NOMO-1 treated with dmso at 0.1 percent for 144 hours (cell line): Measurements from ENCODE around the gene LRRC4.

ENCODE experiments used
- DNase-seq: peaks from one replicate; lab custom pipeline; 2025; ENCODE audit not compliant: unreplicated experiment; lab: John Stamatoyannopoulos, UW

LRRC4 gene

DNA sequence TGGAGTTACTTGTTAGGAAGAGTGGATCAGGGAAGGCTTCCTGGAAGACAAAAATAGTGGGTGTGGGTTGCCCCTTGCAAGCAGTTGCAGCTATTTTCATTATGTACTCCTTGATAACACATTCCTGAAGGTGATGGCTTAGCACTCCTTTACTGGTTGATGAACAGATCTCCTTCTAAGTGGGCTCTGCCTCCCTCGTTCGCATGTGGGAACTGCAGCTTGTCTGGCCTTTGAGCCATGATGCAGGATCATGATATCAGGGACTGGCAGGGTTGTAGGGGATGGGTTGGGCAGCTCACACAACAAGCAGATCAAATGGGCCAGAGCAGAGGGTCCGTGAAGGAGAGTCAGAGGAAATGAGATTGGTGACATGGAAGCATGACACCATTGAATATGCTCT is 28.8 kb upstream of the LRRC4 start:
- DNase-seq: no peak

DNA sequence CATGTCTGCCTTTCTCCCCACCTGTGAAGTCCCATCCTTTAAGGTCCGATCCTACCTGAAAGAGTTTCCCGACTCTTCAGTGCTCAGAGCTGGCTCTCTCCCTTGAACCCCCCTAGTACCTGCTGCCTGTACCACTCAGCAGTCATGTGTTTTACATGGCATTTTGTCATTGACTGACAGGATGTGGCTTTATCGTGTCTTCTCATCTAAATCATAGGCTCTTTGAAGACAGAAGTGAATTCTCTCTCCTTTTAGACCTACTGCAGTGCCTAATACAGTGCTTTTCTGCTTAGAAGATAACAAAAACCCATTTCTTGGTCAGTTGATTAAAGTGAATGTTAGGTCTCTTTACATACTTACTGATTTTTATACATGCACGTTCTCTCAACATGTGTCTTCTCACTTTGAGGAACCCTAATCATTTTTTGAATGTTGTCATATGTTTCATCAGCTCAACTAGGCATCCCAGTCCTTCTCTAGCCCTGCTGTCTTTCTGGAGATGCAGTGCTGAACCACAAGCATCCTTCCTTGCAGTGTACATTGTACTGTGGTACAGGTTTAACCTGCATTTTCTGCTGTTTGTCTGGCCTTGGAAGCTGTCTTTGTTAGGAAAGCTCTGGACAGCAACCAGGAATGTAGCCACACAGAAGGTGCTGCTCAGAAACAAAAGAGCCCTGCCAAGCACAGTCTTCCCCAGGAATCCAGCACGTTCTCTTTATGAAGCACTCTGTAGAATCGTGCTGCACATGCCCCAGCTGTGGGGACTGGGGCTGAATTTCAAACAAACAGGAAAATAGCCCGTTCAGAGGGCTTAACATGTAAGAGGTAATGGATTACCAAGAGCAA is 28.1 kb upstream of the LRRC4 start:
- no peak for DNase-seq

DNA sequence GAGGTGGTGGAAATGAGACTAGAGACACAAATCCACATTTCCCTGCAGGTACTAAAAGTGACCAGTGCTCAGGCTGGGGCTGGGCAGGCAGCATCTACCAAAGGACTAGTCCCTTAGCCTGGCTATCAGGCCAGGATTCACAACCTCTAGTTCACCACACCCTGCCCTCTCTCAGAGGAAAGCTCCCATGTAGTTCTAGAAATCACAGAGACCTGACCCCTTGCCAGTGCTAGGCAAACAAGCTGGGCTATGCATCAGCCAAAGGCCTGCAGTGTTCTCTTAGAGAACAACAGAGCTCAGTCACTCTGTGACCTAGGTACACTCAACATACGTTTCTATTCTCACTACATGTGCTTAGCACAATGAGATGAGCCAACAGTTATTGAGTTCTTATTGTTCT is 26.7 kb upstream of the LRRC4 start:
- DNase-seq: no peak

DNA sequence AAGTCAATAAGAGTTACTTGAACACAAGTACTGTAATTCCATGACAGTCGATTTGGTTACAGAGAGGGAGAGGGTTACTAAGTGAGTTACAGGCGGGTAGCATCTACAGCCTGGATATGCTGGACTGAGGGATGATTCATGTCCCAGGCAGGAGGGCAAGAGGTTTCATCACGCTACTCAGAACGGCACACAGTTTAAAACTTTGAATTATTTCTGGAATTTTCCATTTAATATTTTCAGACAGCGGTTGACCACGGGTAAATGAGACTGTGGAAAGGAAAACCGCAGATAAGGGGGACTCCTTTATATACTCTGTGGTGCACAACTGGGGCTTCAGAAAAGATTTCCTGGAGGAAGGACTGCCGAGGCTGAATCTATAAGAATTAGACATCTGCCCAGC is 25.7 kb upstream of the LRRC4 start:
- no peak for DNase-seq

DNA sequence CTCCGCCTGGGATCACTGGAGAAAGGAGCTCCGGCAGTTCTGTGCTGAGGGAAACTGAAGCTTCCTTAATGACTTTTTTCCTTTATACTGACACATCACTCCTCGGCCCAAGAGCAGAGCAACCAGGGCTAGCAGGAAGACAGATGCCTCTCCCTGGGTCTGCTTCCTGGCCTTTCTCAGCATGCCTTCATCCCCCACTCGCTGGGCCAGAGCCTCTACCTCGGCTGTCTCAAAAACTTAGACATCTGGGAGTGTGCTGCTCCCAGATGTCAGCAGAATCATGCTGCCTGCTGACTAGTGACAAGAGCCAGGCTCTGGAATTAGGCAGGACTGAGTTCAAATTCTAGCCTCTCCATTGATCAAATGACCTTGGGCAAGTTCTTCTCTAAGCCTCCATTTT is 24.4 kb upstream of the LRRC4 start:
- DNase-seq: no peak

DNA sequence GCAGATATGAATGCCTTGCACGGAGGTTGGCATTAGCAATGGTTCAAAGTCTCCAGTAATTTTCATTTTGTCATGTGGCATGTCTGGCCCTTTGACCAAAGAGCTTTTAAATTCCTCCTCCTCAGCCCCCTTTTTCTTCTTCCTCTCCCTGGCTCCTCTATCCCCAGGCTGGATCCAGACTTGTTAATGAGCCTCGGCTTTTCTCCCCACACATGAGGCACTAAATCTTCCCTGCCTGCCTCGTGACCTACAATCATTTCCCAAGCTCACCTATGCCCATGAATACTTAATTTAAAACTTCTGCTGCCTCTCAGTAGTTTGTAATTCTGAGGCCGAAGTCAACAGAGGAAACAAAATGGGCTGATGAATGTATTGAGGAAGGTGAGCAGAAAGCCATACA is 23.3 kb upstream of the LRRC4 start:
- no peak for DNase-seq

DNA sequence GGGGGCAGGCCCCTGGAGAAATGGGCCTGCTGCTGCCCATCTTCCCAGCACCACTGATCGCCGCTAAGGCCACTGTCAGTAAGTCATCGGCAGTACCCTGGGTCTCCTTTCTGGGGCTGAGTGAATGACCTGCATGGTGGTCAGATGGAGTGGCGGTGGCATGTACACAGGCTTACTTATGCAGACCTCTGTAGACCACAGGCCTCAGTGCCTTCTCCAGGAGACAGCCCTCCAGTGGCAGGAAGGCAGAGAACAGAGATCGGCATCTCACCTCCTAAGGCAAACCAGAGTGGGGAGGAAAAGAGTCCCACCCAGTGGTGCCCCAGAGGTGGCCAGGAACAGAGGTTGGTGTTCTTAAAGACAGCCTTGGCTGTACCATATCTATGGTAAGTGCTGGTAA is 22.8 kb upstream of the LRRC4 start:
- DNase-seq: no peak

DNA sequence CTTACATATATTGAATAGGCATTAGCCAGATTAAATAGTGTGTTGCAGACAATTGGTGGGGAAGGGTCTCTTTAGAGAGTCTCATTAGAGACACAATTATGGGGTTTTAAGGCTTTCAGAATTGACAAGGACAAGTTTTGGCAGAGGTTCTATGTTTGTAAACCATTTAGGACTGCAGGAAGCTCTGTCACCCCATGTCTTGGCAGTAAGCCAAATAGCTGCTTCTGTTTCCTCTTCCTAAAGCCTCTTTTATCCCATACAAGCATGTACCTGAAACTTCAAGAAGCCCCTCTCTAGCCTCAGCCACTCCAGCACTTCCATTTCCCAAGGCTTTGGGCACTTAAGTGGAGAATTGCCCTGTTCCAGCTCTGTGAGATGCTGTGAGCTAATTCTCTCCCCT is 21.8 kb upstream of the LRRC4 start:
- DNase-seq: no peak

DNA sequence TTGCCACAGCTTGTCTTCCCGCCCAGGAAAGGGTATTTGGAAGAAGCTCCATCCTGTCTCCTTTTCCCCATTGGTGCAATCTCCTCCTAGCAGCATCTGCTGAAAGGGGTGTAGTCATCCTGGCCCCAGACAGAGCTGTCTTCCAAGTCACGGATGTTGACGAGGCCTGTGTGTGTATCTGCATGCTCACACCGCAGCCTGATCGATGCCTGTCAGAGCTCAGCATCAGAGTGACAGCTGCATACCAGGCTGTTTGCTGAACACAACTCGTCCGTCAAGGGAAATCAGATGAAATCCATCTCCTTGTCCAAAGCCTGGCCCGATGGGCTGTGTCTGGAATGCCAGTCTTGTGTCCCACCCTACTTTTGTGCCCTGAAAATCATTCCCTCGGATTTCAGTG is 21.2 kb upstream of the LRRC4 start:
- DNase-seq: no peak

DNA sequence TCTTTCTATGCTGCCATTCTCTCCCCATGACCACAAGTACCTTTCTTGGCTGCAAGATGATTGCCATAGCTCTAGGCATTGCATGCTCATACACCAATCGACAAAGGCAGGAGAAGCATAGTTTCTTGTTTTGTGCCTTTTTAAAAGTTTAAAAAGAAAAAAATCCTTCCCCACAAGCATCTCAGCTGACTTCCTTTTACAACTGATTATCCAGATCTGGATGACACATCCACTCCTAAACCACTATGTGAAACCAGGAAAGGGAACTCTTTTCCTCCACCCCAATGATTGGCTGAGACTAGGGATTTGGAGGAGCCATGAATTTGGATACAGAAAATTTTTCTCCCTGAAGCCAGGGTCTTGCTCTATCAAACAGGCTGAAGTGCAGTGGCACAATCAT is 14.5 kb upstream of the LRRC4 start:
- no peak for DNase-seq

DNA sequence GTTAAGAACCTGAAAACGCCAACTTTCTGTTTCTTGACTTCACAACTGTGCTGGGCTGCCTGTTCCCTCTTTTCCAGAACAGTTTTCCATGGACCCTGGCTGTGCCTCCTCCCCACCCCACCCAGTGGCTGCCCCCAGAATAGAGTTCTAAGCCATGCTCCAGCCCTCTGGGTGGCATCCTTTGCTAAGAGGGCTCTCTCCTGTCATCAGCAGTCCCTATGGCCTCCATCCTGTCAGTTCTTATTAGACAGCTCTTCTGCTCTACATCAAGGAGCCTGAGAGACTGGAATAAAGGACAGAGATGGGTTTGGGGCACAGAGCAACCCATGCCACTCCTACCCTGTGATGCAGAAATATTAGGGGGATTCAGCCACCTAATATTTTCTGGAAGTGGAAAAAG is 13.9 kb upstream of the LRRC4 start:
- DNase-seq: no peak

DNA sequence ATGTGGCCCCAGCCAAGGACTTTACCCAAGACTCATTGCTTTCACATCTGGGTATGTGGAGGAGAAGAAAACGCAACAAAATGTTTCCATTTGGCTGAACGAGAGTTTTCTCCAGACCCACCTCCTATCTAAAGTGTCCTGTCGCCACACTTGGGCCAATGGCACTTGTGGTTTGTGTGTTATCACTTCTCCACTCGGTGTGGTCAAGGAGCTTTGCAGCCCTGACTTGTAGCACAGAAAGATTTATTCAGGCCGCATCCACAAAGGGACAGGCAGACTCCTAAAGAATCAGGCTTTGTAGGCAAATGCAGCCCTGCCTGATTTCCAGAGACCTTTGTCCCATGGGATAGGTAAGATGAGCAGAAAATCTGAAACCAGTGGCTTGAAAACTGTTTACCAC is 12.8 kb upstream of the LRRC4 start:
- DNase-seq: no peak

DNA sequence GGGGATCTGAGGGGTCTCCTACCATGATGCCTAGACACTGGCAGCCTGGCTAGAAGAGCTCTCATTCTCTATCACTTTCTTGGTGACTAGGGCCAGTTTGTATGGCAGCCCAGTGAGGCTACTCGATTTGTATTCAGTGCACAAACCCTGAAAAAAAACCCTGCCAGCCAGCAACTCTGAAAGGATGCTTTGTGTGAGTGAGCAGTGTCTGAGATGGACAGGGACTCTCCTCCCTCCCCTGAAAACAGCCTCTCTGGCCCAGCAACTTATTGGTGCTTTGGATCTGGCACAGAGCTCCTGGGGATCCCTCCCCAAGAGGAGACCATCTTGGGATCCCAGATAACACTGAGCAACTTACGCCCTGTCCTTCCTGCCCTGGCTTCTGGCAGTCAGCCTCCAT is 10.8 kb upstream of the LRRC4 start:
- no peak for DNase-seq

DNA sequence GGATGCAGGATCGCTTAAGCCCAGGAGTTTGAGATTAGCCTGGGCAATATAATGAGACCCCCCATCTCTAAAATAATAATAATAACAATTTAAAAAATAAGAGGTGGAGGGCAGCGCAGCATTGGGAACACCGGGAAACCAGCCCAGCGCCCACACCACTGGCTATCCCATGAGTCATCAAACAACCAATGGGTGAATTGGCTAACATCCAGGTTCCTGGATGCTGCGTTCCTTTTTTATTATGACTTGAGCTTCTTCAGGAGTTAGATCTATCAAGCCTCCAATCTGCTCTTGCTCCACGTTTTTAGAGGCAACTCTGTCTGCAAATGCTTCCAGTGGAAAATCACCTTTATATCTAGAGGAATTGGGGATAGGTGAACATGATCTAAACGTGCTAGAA is 10.0 kb upstream of the LRRC4 start:
- DNase-seq: no peak

DNA sequence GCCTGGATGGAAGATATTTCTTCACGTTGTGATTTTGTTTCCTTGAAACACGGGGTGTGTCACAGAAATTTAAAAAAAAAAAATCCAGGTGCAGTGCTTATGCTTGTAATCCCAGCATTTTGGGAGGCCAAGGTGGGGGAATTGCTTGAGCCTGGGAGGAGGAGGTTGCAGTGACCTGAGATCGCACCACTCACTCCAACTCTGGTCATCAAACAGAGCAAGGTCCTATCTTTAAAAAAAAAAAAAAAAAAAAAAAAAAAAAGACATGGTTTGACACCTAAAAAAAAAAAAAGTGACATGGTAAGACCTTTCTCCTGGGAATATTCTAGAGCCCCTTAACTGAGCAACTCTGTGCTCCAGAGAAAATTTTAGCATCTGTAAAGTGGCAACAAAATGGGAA is 9.0 kb upstream of the LRRC4 start:
- DNase-seq: no peak

DNA sequence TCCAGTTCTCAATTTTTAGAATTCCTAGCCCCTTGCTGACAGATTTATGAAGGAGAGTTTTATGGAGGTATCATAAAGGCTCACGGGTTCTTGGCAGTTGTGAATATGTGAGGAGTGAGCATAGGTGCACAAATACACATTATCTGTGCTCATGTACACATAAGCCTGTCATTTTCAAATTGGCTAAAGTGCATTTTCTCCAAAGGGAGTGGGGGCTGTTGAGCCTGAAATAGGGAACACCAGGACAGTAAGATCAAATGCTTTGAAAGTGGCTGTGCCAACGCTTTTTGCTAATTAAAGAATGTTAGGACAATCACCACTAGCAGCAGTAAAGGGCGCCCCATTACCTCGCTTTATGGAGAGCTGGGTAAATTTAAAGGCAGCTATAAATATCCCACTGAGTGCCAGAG is 8.3 kb upstream of the LRRC4 start:
- no peak for DNase-seq

DNA sequence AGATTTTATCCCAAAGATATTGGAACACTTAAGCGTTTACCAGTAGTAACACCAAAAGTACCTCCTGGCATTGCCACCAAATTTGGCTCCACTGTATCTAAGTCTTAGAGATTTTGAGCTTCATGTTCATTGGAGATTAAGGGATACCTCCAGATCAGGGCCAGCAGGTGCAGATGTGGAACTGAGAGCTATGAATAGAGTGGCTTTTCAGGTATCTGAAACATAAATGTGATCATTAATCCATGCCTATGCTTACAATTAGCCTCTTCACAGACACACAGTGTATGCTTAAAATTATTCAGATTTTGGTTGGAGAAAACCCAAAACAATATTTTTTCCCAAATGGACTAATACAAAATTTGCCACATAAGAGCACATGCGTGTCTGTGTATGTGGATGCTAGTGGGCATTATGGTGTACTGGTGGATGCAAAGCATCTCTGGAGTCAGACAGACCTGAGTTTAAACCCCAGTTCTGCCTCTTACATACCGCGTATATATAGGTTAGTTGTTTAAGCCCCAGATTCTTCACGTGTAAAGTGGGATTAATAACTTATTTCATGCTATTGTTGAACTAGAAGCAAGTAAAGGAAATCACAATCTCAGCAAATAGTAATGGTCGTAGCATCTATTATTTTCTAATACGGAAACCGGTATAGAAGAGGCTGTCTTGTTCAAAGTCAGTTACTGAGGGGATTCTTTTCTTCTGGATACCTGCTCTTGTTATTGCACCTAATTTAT is 6.8 kb upstream of the LRRC4 start:
- DNase-seq: no peak

DNA sequence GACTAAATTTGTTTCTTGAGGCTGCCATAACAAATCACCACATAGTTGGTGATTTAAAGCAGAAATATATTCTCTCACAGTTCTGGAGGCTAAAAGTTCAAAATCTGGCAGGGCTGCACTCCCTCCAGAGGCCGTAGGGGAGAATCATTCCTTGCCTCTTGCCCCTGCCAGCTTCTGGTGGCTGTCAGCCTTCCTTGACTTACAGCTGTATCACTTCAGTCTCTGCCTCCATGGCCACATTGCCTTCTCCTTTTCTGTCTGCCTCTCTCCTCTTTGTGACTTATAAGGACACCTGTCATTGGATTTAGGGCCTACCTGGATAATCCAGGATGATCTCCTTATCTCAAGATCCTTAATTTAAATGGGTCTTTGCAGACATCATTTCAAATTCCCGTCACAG is 5.8 kb upstream of the LRRC4 start:
- DNase-seq: no peak

DNA sequence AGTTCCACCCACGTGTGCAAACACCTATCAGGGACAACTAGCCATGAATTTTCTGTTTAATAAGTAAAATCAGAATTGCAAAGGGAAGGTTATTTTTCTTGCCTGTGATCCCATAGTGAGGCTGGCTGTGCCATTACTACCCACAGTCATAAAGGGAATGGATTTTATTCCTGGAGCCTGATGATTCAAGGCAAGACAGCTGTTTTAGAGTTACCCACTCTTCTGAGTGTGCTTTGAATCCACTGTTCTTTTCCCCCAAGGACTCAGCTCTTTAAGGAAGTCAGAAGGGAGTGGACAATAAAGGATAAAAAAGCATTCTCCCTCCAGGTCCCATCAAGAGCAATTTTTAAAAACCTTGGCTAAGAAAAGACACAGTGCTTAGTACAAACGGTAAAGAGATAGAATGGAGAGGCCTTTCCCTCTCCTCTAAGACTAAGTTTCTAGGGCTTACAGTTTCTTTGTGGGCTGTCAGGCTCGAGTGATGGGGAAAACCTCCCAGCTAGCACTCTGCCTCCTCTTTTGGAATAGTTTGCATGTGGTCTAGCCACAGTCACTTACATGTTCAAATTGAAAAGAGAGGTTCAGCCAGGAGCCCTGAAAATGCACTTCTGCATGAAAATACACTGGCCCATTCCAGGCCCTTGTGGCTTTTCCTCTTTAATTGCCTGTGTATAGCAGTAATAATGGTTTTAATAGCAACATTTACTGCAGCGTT is 5.1 kb upstream of the LRRC4 start:
- DNase-seq: no peak

DNA sequence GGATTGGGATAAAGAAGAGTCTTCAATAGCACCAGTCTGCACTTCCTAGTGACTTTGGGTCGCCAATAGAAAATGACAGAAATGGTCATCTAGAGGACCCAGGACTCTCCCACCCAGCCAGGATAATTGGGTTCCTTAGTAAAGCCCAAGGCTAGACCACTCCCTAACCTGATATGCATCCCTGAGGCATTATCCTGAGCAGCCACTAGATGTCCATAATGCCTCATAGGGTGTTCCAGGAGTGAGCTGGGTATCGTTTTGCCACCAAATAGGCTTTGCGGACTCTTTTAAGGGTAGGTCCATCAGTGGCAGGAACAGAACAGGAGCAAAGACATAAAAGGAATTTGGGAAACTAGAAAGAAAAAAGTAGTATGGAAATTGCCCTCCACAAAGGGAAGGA is 4.5 kb upstream of the LRRC4 start:
- DNase-seq: no peak

DNA sequence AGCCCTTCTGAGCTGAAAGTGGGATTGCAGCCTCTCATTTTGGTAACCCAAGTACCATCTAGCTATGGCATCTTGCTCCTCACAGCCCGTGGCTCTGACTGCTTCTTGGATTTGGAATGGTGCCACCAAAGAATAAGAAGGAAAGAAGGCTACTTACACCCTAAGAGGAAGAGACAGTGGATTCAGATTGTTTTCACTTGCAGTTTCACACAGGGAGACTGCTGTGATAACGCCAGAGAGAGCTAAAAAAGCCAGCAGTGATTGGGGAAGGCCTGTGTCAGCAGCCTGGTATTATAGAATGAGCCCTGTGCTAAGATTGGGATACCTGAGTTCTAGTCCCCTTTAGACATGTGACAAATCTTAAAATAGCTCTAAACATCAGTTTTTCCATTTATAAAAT is 3.6 kb upstream of the LRRC4 start:
- no peak for DNase-seq

DNA sequence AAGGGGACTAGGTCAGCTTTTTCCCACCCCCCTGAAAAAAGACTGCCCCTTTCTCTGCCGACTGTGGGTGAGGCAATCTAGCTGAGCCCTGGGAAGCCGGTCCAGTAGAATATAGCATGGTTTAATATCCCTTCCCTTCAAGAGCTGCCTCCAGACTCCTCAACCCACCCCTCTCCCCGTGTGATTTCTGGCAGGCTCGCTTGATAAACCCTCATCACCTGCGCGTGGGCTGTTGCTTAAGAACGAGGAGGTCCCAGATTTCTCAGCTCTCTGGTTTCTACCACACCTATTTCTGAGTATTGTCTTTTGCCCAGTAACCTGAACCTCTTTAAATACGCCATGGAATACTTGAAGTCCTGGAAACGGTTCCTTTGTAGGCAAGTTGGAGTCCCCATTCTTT is 2.0 kb upstream of the LRRC4 start:
- no peak for DNase-seq
